AG10803 (cell line): Measurements from ENCODE around the gene ROPN1.

ENCODE experiments used
- DNase-seq: peaks from one replicate; pipeline ENCODE4 v3.0.0; 2010; ENCODE audit warnings: low read depth
- H3K4me3 ChIP-seq: 2 replicates; pipeline ENCODE4 v1.5.1; 2011; ENCODE audit warnings: mild to moderate bottlenecking, low read length, control low read depth
- TF ChIP-seq, protein P1 (sequence below): conservative IDR thresholded peaks from 2 replicates; pipeline ENCODE4 v1.5.1; 2011; ENCODE audit warnings: mild to moderate bottlenecking, low read length, control low read depth, inconsistent platforms

Gene ROPN1

DNA sequence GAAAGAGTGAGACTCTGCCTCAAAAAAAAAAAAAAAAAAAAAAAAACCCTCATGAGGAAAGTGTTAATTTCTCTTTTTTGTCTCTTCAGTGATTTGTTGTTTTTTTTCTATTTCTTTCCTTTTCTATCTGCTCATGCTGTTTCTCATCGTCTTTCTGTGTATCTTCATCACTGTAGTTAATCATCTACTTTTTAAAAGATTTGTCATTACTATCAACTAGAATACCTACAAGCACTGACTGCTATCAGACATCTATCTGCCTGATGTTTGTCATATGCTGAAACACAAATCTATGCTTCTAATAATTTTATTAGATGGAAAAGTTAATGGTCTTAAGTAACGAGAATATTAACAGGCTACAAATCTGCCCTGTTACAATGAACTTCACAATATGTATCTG lies 57.7 kb downstream of the ROPN1 start:
- TF ChIP-seq, protein P1, sequence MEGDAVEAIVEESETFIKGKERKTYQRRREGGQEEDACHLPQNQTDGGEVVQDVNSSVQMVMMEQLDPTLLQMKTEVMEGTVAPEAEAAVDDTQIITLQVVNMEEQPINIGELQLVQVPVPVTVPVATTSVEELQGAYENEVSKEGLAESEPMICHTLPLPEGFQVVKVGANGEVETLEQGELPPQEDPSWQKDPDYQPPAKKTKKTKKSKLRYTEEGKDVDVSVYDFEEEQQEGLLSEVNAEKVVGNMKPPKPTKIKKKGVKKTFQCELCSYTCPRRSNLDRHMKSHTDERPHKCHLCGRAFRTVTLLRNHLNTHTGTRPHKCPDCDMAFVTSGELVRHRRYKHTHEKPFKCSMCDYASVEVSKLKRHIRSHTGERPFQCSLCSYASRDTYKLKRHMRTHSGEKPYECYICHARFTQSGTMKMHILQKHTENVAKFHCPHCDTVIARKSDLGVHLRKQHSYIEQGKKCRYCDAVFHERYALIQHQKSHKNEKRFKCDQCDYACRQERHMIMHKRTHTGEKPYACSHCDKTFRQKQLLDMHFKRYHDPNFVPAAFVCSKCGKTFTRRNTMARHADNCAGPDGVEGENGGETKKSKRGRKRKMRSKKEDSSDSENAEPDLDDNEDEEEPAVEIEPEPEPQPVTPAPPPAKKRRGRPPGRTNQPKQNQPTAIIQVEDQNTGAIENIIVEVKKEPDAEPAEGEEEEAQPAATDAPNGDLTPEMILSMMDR: no peak
- H3K4me3 ChIP-seq: no peak overlapping the region
- no peak for DNase-seq

DNA sequence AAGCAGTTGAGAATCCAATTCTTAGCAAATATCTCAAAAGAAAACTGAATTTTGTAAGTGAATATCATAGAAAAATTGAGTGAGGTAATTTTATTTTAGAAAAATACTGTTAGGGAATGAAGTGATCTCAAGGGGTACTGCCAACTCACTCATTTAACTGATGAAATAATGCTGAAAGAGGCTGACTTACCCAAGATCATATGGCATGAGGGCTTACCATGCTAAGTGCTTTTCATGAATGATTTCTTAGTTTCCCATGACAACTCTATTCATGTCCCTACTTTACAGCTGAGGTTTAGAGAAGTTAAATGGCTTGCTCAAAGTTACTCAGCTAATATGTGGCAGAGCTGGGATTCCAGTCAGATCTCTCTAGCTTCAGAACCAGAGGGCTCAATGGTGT lies 61.5 kb downstream of the ROPN1 start:
- TF ChIP-seq, protein P1: no peak
- H3K4me3 ChIP-seq: no peak overlapping the region
- peak; percentile 49 for DNase-seq

DNA sequence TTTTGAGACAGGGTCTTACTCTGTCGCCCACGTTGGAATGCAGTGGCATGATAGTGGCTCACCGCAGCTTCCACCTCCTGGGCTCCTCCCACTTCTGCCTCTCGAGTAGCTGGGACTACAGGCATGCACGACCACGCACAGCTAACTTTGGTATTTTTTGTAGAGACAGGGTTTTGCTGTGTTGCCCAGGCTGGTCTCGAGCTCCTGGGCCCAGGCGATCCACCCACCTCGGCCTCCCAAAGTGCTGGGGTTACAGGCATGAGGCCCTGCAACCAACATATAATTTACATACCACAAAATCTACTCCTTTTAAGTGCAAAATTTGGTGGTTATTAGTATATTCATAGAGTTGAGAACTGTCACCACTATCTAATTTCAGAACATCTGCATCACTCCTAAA lies 62.6 kb downstream of the ROPN1 start:
- no peak for DNase-seq
- no peak overlapping the region for H3K4me3 ChIP-seq
- TF ChIP-seq, protein P1: no peak

DNA sequence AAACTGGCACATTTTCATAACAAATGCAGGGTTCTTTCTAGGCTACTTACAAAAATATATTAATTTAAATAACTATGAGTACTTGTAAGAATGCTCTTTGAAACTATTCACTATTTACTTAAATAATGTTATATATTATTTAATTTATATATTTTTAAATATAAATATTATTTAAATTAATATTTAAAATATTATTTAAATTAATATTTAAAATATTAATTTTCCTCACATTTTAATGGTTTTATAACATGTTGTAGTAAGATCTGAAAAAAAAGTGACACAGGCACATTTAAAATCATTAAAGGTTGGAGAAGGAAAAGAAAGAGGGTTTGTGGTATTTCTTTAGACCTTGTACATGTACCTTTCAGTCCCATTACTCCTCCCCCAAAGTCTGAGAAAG lies 65.5 kb downstream of the ROPN1 start:
- TF ChIP-seq, protein P1: no peak
- H3K4me3 ChIP-seq: no peak overlapping the region
- DNase-seq: no peak

DNA sequence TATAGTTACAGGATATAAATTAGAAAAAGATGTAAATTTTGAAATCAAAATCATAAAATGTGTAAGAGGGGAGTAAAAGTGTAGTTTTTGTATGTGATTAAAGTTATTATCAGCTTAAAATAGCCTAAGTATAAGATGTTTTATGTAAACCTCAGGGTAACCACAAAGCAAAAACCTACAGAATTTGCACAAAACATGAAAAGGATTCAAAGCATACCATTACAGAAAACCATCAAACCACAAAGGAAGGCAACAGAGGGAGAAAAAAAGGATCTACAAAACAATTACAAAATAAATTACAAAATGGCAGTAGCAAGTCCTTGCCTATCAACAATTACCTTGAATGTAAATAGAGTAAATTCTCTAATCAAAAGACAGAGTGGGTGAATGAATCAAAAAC lies 71.1 kb downstream of the ROPN1 start:
- DNase-seq: no peak
- H3K4me3 ChIP-seq: no peak overlapping the region
- TF ChIP-seq, protein P1: no peak

DNA sequence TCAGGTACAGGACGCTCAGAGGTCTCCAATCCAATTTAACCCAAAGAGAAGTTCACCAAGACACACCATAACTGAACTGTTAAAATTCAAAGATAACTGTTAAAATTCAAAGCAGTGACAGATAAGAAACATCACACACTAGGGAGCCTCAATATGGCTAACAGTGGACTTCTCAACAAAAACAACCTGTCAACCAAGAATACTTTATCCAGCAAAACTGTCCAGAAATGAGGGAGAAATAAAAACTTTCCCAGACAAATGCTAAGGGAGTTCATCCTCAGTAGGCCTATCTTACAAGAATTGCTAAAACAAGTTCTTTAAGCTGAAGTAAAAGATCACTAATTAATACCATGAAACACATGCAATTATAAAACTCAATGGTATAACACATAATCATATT lies 71.5 kb downstream of the ROPN1 start:
- no peak overlapping the region for H3K4me3 ChIP-seq
- TF ChIP-seq, protein P1: no peak
- no peak for DNase-seq

DNA sequence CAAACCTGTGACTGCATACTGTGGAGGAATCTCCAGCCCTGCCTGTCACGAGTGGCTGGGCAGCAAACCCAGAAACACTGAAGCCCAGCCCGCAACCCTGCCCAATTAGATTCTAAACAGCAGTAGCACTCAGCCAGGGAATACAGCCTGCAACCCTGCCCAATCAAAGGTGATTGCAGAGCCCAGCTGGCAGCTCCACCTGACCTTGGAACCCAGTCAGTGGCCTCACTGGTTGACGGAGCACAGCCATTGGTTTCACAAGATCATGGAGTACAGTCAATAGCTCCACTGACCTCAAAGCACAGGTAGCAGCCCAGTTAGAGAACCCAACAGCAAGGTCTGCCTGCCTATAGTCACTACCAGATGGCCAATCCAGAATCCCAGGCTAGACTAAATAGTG lies 72.6 kb downstream of the ROPN1 start:
- TF ChIP-seq, protein P1: no peak
- no peak for DNase-seq
- no peak overlapping the region for H3K4me3 ChIP-seq
